Neural crest cell (in vitro differentiated cells): ENCODE data around the gene ACACA. TPM values are rescaled to one million over a fixed set of nuclear protein-coding genes. Genes with fewer than 3 reads are reported as not detected.

Experiments used
- DNase-seq: peaks from one replicate; pipeline ENCODE4 v3.0.0; 2021; ENCODE audit warnings: low read depth, mixed read lengths, low spot score
- H3K27ac Mint-ChIP-seq: one replicate; pipeline ENCODE4 v1.8.0; 2021; ENCODE audit warnings: mild to moderate bottlenecking, mixed read lengths; ENCODE audit not compliant: unreplicated experiment
- H3K27me3 Mint-ChIP-seq: 2 replicates; pipeline ENCODE4 v1.8.0; 2021; ENCODE audit warnings: low read depth, mild to moderate bottlenecking, mixed read lengths
- H3K36me3 Mint-ChIP-seq: 2 replicates; pipeline ENCODE4 v1.8.0; 2021; ENCODE audit warnings: low read depth, mild to moderate bottlenecking, mixed read lengths
- H3K4me1 Mint-ChIP-seq: 2 replicates; pipeline ENCODE4 v1.8.0; 2021; ENCODE audit warnings: mixed read lengths
- H3K4me3 Mint-ChIP-seq: one replicate; pipeline ENCODE4 v1.8.0; 2021; ENCODE audit warnings: mild to moderate bottlenecking, mixed read lengths
- H3K9me3 Mint-ChIP-seq: 2 replicates; pipeline ENCODE4 v1.8.0; 2021; ENCODE audit warnings: mixed read lengths
- CTCF ChIP-seq: fragments of 200-600 bp; sonication (generic); conservative IDR thresholded peaks from 2 replicates; pipeline ENCODE4 v1.5.0; 2021; ENCODE audit warnings: antibody characterized with exemption, mild to moderate bottlenecking
- total RNA-seq: library from RNA; stranded (reverse); gene quantifications from 2 replicates; pipeline ENCODE4 v1.2.1, GENCODE V29; 2021

The ACACA gene
- total RNA-seq, 1 donor from 2014 or later: 211 TPM

GRCh38 chr17:37219876-37220606 lies 186.6 kb downstream of the ACACA start:
- H3K4me1 Mint-ChIP-seq: peaks cover 13% of the 10 kb centered on the region
- H3K27me3 Mint-ChIP-seq: peaks cover 16% of the 10 kb centered on the region
- no peaks in the 10 kb centered on the region for H3K9me3 Mint-ChIP-seq
- peak overlapping the region; percentile 77 for H3K27ac Mint-ChIP-seq
- TF ChIP-seq CTCF: no peak
- DNase-seq: no peak
- peaks cover 21% of the 10 kb centered on the region for H3K36me3 Mint-ChIP-seq
- no peak overlapping the region for H3K4me3 Mint-ChIP-seq

DNA sequence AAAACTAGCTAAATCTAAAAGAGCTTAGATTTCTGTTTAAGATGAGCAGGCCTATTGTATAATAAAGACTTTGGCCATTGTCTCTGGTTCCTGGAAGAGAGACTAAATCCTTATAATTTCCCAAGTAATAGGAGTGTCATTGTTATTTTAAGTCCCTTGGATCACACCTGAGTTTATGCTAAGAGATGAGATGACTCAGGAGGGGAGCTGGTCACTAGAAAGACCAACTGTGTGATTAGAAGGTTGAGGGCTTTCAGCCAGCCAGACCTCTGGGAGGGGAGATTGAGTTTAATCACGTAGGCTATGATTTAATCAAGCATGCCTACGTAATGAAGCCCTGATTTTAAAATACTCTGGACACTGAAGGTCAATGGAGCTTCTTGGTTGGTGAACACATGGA lies 187.8 kb downstream of the ACACA start:
- Mint-ChIP-seq H3K4me3 (no peak overlapping the region), H3K36me3 (peaks cover 21% of the 10 kb centered on the region), H3K4me1 (peaks cover 11% of the 10 kb centered on the region), H3K27me3 (peaks cover 16% of the 10 kb centered on the region), H3K9me3 (no peaks in the 10 kb centered on the region), H3K27ac (no peak overlapping the region)
- TF ChIP-seq CTCF: no peak
- DNase-seq: no peak

GRCh38 chr17:37214416-37214815 lies 192.2 kb downstream of the ACACA start:
- H3K4me1 Mint-ChIP-seq: peaks cover 6% of the 10 kb centered on the region
- no peak for TF ChIP-seq CTCF
- H3K4me3 Mint-ChIP-seq: no peak overlapping the region
- DNase-seq: no peak
- no peaks in the 10 kb centered on the region for H3K27me3 Mint-ChIP-seq
- peaks cover 12% of the 10 kb centered on the region for H3K36me3 Mint-ChIP-seq
- H3K9me3 Mint-ChIP-seq: no peaks in the 10 kb centered on the region
- H3K27ac Mint-ChIP-seq: peak overlapping the region; percentile 45

DNA sequence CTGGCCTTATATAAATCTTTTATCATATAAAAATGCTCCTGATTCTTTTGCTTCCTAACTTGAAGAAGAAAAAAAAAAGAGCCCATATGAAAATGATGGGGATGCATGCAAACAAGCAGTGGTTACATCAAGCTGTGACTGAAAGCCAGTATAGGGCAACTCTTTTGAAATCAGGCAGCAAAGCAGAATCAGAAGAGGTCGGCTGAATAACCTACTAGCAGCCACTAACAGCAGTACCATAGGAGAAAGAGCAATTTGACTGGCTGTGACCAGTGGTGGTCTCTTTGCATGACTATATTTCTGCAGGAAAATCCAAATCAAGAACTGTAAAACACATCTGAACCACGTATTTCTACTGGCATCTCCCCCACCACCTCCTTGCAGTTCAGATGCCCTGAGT lies 192.7 kb downstream of the ACACA start:
- Mint-ChIP-seq H3K9me3 (no peaks in the 10 kb centered on the region), H3K36me3 (peaks cover 12% of the 10 kb centered on the region), H3K27me3 (no peaks in the 10 kb centered on the region), H3K4me1 (peaks cover 6% of the 10 kb centered on the region), H3K4me3 (no peak overlapping the region), H3K27ac (no peak overlapping the region)
- no peak for TF ChIP-seq CTCF
- DNase-seq: no peak

DNA sequence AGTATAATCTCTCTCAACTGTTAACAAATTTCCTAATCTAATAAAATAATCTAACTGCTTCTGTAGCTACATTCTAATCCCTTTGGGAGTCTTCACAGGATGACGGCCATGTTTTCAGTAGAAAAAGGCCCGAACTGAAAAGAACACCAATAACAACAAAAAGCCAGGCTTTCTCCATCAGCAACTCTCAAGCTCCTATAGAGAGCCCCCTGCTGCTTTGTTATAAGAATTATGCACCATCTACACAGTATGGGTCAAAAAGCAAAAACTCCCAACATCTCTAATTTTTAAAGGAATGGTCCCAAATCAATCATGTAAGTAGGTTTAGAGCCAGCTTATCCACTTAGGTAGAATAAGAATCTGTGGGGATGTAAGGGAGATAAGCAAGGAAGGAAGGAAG lies 194.5 kb downstream of the ACACA start:
- no peak overlapping the region for H3K4me3 Mint-ChIP-seq
- peaks cover 16% of the 10 kb centered on the region for H3K36me3 Mint-ChIP-seq
- DNase-seq: no peak
- H3K9me3 Mint-ChIP-seq: no peaks in the 10 kb centered on the region
- H3K27ac Mint-ChIP-seq: no peak overlapping the region
- no peaks in the 10 kb centered on the region for H3K27me3 Mint-ChIP-seq
- peaks cover 10% of the 10 kb centered on the region for H3K4me1 Mint-ChIP-seq
- TF ChIP-seq CTCF: no peak
